GM19035 (cell line): Measurements from ENCODE around the gene SERPINB6.
"Not testable (repeated sequence)": the region's sequence is repeated elsewhere in the genome, so short reads cannot be mapped to it uniquely, and the experiment has no call there.

Experiments used
- ATAC-seq: cut with Tn5 transposase; IDR thresholded peaks from one replicate; pipeline ENCODE4 v1.9.1; 2021; ENCODE audit not compliant: unreplicated experiment

Gene SERPINB6

GRCh38 chr6:2977799-2978590 lies 6.6 kb upstream of the SERPINB6 start:
- ATAC-seq, result no peak

DNA sequence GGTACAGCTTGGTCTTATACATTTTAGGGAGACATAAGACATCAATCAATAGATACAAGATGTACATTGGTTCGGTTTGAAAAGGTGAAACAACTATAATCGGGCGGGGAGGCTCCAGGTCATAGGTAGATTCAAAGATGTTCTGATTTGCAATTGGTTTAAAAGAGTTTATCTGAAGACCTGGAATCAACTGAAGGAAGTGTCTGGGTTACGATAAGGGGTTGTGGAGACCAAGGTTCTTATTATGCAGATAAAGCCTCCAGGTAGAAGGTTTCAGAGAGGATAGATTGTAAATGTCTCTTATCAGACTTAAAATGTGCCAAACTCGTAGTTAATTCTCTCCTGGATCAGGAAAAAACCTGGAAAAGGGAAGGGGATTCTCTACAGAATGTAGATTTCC lies 5.9 kb upstream of the SERPINB6 start:
- ATAC-seq, result no peak

DNA sequence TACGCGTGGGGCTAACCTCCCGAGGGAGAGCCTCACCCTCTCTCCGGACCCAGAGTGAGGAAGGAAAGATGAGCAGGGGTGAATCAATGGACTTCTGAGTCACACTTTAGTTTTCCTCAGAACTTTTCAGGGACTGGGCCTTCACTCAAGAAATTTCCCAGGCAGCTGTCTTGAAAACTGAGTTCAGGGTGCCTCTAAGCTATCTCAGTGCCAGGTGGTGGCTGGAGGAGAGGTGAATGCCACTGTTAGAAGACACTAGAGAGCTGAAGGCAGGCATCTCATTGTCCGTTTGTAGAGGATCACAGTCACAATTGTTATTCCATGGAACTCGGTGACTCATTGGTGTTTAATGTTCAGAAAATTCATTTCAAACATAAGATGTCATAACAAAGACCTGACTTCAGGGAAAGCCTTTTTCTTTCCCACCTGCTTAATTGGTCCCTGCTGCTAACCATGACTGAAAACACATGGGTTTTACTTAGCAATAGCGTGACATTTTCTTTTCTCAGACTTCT lies 5.3 kb upstream of the SERPINB6 start:
- no peak for ATAC-seq

DNA sequence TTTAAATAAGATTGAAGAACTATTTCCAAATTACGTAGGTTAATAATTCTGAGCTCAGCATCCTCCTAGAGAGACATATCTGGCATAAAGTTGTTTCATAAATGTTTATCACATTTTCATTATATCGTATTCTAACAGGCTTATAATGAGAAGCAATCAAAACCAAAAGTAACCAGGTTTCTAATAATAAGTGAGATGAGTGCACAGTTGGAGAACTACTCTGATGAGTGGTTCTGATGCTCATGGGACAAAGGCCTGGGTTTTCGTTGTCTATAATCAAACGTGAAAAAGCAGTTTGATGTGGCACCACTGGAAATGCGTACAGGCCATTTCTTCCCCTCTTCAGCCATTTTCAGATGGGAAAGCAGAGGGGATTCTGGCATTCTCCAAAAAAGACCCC lies 4.7 kb upstream of the SERPINB6 start:
- no peak for ATAC-seq

GRCh38 chr6:2973676-2974075 lies 2.3 kb upstream of the SERPINB6 start:
- ATAC-seq, result no peak

GRCh38 chr6:2973180-2973579 lies 1.8 kb upstream of the SERPINB6 start:
- not testable (repeated sequence) for ATAC-seq

DNA sequence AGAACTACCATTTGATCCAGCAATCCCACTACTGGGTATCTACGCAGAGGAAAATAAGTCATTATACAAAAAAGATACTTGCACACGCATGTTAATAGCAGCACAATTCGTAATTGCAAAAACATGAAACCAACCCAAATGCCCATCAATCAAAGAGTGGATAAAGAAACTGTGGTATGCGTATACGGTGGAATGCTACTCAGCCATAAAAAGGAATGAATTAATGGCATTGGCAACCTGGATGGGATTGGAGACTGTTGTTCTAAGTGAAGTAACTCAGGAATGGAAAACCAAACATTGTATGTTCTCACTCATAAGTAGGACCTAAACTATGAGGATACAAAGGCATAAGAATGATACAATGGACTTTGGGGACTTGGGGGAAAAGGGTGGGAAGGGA lies 1.3 kb upstream of the SERPINB6 start:
- not testable (repeated sequence) for ATAC-seq

- ATAC-seq, result not testable (repeated sequence)
These were observed 786 bp upstream of the SERPINB6 start for GRCh38 chr6:2972219-2972487.

GRCh38 chr6:2970753-2971419 lies 481 bp downstream of the SERPINB6 start:
- ATAC-seq, result peak; percentile 68

DNA sequence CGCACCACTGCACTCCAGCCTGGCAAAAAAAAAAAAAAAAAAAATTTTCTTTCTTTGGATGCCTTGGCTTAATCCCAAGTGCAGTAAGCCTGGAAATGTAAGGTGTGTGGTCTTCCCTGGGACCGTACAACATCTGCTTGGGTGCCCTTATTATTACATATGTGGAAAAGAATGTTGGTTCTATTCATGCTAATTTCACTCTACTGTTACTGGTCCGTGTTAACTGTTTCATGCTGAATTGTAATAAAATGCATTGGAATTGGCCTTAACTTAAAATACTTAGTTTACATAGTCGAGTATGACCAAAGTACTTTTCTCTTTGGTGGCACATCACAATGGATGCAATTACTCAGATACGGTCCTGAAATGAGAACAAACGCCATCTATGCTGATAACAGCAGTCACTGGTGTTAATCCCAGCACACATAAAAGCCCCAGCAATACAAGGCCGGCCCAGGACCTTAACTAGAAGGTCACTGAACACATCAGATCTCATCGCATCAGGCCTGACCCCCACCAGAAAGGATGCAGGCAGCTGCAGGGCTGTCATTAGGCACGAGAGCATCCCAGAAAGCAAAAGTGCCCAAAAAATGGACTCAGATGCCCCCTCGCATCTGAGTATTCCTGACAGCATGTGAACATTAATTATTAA lies 1.2 kb downstream of the SERPINB6 start:
- ATAC-seq, result no peak

GRCh38 chr6:2969549-2969948 lies 1.8 kb downstream of the SERPINB6 start:
- ATAC-seq, result no peak

DNA sequence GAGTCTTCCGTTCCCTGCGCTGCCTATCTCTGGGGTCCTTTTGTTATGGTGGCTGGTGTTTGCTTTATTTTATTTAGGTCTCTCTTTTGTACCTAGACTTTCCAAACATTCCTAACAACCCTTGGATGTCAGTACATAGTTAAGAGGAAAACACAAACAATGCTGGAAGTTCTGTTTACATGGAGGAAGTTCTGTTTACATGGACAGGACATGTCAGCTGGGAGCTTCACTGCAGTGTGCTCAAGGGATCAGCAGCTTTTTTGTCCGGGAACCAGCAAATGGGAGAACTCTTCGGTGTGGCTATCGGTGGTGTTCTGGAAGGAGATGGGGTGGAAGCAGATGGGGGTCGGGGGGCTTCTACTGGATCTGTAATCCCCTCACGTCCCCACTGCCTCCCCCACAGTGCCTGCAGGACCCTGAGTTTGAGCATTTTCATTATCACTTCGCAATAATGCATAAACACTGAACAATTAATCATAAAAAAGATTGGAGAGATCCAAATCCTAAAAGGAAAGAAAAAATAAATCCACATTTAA lies 2.7 kb downstream of the SERPINB6 start:
- ATAC-seq, result no peak

DNA sequence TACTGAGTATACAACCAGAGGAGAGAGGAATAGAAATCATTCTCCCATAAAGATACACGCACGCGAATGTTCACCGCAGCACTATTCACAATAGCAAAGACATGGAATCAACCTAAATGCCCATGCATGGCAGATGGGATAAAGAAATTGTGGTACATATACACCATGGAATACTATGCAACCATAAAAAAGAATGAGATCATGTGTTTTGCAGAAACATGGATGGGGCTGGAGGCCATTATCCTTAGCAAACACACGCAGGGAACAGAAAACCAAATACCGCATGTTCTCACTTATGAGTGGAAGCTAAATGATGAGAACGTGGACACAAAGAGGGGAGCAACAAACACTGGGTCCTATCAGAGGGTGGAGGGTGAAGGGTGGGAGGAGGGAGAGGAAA lies 3.4 kb downstream of the SERPINB6 start:
- ATAC-seq, result no peak

- no peak for ATAC-seq
These were observed 5.0 kb downstream of the SERPINB6 start for GRCh38 chr6:2966347-2966746.

- ATAC-seq, result no peak
These were observed 6.4 kb downstream of the SERPINB6 start for GRCh38 chr6:2964793-2965505.

DNA sequence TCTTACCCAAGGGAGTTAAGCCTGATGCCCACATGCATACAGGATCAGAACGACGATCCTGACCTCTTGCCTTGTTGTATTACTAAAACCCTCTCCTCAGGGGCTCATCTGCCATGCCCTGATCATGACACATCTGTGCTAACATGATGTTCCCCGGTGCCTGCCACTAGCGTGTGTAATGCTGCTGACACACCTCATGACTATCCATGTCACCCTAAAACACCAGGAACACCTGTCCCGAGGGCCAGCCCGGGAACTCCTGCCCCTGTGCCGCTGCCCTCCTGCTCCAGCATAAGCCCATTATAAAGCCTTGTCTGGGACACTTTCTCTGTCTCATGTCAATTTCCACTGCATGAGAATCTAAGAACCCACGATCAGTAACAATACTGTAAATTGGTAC lies 7.6 kb downstream of the SERPINB6 start:
- ATAC-seq, result no peak

DNA sequence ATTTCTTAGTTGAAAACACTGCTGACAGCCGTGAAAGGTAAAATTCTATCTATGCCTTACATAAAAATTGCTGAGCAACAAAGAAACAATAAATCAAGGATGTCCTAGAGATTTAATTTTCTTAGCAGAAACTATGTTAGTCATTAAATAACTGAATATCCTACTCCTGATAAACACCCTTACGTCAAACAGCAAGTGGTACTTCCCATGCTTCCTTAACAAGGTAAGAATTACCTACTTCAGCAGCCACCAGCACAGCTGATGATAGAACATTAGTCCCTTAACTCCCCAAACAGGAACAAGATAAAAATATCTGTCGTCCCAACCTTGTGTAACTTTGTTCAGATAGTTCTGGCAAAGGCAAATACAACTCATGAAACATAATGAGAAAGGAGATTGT lies 8.7 kb downstream of the SERPINB6 start:
- no peak for ATAC-seq

DNA sequence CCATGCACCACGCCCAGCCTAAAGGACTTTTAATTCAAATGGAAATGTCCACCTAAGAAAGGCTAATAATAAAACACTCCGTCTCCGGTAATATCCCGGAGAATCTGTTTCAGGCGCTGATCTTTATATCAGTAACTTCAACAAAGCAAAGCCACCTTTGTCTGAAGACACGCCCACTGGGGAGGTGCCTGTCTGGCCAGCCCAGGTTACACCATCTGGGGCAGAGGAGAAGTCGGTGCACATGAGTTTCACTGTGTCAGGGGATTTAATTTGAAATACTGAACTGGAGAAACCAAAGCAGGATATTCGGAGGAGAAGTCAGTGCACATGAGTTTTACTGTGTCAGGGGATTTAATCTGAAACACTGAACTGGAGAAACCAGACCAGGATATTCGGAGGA lies 9.4 kb downstream of the SERPINB6 start:
- ATAC-seq, result no peak

DNA sequence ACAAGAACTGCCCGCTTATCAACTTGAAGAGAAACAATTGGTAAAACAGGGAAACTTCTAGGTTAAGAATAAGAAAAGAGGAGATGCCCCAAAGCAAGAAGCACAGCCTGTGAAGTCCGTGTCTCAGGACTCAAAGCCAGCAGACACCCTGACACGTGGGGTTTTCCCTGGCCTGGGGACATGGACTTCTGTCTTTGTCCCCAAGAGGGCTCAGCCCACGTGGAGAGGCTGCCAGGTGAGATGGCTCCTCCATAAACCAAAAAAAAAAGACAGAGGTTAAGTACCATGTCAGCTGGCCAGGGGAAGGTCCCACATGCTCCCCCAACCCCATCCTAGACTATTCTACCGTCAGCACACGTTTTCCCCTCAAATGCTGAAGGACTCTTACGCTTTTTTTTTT lies 9.9 kb downstream of the SERPINB6 start:
- no peak for ATAC-seq

DNA sequence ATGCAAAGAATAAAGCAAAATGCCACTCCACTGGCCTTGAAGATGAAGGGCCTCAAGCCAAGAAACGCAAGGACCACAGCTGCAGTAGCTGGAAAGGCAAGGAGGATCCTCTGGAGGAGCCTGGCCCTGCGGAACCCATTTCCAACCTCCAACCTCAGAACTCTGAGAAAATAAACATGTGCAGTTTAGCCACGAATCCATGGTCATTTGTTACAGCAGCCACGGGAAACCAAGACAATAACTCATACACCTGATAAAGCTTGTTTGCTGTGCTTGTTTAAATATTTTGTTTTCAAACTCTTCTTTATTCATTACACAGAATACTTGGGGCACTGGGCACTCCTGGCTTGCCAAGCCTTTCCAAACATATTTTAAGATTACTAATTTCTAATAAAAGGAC lies 10.4 kb downstream of the SERPINB6 start:
- ATAC-seq, result no peak
